Neuronal stem cell (in vitro differentiated cells): ENCODE data around the gene ERI3.

Source experiments
- DNase-seq: peaks from one replicate; pipeline ENCODE4 v3.0.0-alpha.2; 2013; ENCODE audit warnings: low spot score
- H2AFZ ChIP-seq: one replicate; pipeline ENCODE4 v1.6.1; 2013; ENCODE audit warnings: mild to moderate bottlenecking, low read length, inconsistent platforms
- H2AK5ac ChIP-seq: 2 replicates; pipeline ENCODE4 v1.6.1; 2013; ENCODE audit warnings: low read depth, mild to moderate bottlenecking, inconsistent platforms, low read length, moderate library complexity, mixed read lengths
- H2BK120ac ChIP-seq: 2 replicates; pipeline ENCODE4 v1.6.1; 2013; ENCODE audit warnings: low read depth, mild to moderate bottlenecking, inconsistent platforms, low read length, moderate library complexity, mixed read lengths
- H2BK12ac ChIP-seq: one replicate; pipeline ENCODE4 v1.6.1; 2013; ENCODE audit warnings: low read length, inconsistent platforms
- H2BK15ac ChIP-seq: 2 replicates; pipeline ENCODE4 v1.6.1; 2013; ENCODE audit warnings: mild to moderate bottlenecking, low read length, inconsistent platforms, mixed read lengths
- H2BK5ac ChIP-seq: one replicate; pipeline ENCODE4 v1.6.1; 2013; ENCODE audit warnings: inconsistent platforms, mild to moderate bottlenecking, low read length, moderate library complexity
- H3K14ac ChIP-seq: one replicate; pipeline ENCODE4 v1.6.1; 2013; ENCODE audit warnings: low read length, inconsistent platforms
- H3K18ac ChIP-seq: 2 replicates; pipeline ENCODE4 v1.6.1; 2013; ENCODE audit warnings: low read length, inconsistent platforms
- H3K23ac ChIP-seq: 2 replicates; pipeline ENCODE4 v1.6.1; 2013; ENCODE audit warnings: low read depth, mild to moderate bottlenecking, mixed read lengths, low read length, inconsistent platforms; ENCODE audit not compliant: poor library complexity
- H3K27ac ChIP-seq: replicated peaks from 3 replicates; pipeline ENCODE4 v1.5.1; 2013; ENCODE audit warnings: low read length, inconsistent platforms
- H3K27me3 ChIP-seq, 3 experiments: 2 replicates each; pipeline ENCODE4 v1.6.1; 2013; ENCODE audit warnings: low read length in 3 of 3, mild to moderate bottlenecking in 2 of 3, inconsistent platforms in 1 of 3, low read depth in 1 of 3, mixed read lengths in 1 of 3, moderate library complexity in 1 of 3; ENCODE audit not compliant: control insufficient read depth in 3 of 3, insufficient read depth in 3 of 3
- H3K36me3 ChIP-seq, 2 donors: replicated peaks in 1 of 2; 2 replicates each; pipeline ENCODE4 v1.6.1; 2013; ENCODE audit warnings: low read length in 2 of 2; ENCODE audit not compliant: control insufficient read depth in 2 of 2, insufficient read depth in 2 of 2
- H3K4ac ChIP-seq: 2 replicates; pipeline ENCODE4 v1.6.1; 2013; ENCODE audit warnings: inconsistent platforms, mild to moderate bottlenecking, low read length, moderate library complexity
- H3K4me1 ChIP-seq, 2 donors: 1 replicate in 1 of 2; 2 replicates in 1 of 2; pipeline ENCODE4 v1.6.1; 2013; ENCODE audit warnings: low read length in 2 of 2, low read depth in 1 of 2; ENCODE audit not compliant: control insufficient read depth in 2 of 2, insufficient read depth in 1 of 2
- H3K4me2 ChIP-seq: one replicate; pipeline ENCODE4 v1.6.1; 2013; ENCODE audit warnings: mild to moderate bottlenecking, low read length, inconsistent platforms; ENCODE audit not compliant: insufficient read depth, poor library complexity, severe bottlenecking
- H3K4me3 ChIP-seq, 2 donors: 2 replicates each; pipeline ENCODE4 v1.5.1; 2013; ENCODE audit warnings: low read length in 2 of 2, mild to moderate bottlenecking in 2 of 2, inconsistent platforms in 1 of 2, moderate library complexity in 1 of 2
- H3K79me1 ChIP-seq: one replicate; pipeline ENCODE4 v1.6.1; 2013; ENCODE audit warnings: low read depth, mild to moderate bottlenecking, inconsistent platforms, low read length, moderate library complexity
- H3K9ac ChIP-seq: one replicate; pipeline ENCODE4 v1.6.1; 2013; ENCODE audit warnings: mild to moderate bottlenecking, low read depth, low read length, inconsistent platforms; ENCODE audit not compliant: poor library complexity
- H3K9me3 ChIP-seq, 2 donors: replicated peaks in 1 of 2; 2 replicates each; pipeline versions ENCODE3 to v1.6.1; 2013; ENCODE audit warnings: low read length in 2 of 2, mild to moderate bottlenecking in 2 of 2, inconsistent platforms in 1 of 2, low read depth in 1 of 2, mixed read lengths in 1 of 2, moderate library complexity in 1 of 2; ENCODE audit not compliant: control insufficient read depth in 2 of 2, insufficient read depth in 1 of 2
- H4K8ac ChIP-seq: one replicate; pipeline ENCODE4 v1.6.1; 2013; ENCODE audit warnings: low read depth, mild to moderate bottlenecking, inconsistent platforms, low read length, moderate library complexity
- H4K91ac ChIP-seq: one replicate; pipeline ENCODE4 v1.6.1; 2013; ENCODE audit warnings: low read length, low read depth, mild to moderate bottlenecking, inconsistent platforms; ENCODE audit not compliant: poor library complexity
- WGBS, 2 donors: extraction: QIAGEN DNeasy Blood & Tissue Kit; methylation state at CpG; one replicate each; pipeline ENCODE4 v1.1.7; 2013; ENCODE audit warnings: missing lambda C conversion rate in 2 of 2, mixed read lengths in 1 of 2; ENCODE audit not compliant: insufficient read length in 2 of 2, insufficient replicate concordance in 1 of 2; ENCODE audit errors: extremely low coverage in 2 of 2; 5-methylcytosine and 5-hydroxymethylcytosine counted together

Gene ERI3

GRCh38 chr1:44254392-44254910 is 100.6 kb downstream of the ERI3 start:
- no peak for DNase-seq
- Histone ChIP-seq H3K9ac (no peak overlapping the region), H3K27me3 (no peaks in the 10 kb centered on the region), H3K18ac (no peak overlapping the region), H2AFZ (no peak overlapping the region), H3K23ac (no peak overlapping the region), H3K9me3 (no peaks in the 10 kb centered on the region), H3K4me1 (peaks cover 0 to 16% of the 10 kb centered on the region in 2 donors), H3K36me3 (no peaks in the 10 kb centered on the region), H3K4me2 (no peak overlapping the region), H3K14ac (no peak overlapping the region), H2BK12ac (no peak overlapping the region), H3K27ac (no peak overlapping the region), H2BK5ac (no peak overlapping the region), H2BK15ac (no peak overlapping the region), H2AK5ac (no peak overlapping the region), H3K4ac (no peak overlapping the region), H3K4me3 (no peak overlapping the region), H2BK120ac (no peak overlapping the region), H4K8ac (no peak overlapping the region), H3K79me1 (peaks cover 3% of the 10 kb centered on the region), H4K91ac (no peak overlapping the region)
- no CpG with 5 or more reads among the region's 4 CpGs for WGBS, 2 donors

GRCh38 chr1:44251989-44252671 is 102.9 kb downstream of the ERI3 start:
- no peak overlapping the region for H3K4ac ChIP-seq
- no peak overlapping the region for H3K27ac ChIP-seq

GRCh38 chr1:44251486-44251885 is 103.6 kb downstream of the ERI3 start:
- no peak overlapping the region for H3K4me3 ChIP-seq
- no peak overlapping the region for H4K8ac ChIP-seq
- H4K91ac ChIP-seq: no peak overlapping the region
- H3K9me3 ChIP-seq: no peaks in the 10 kb centered on the region
- H2BK5ac ChIP-seq: no peak overlapping the region
- H3K4ac ChIP-seq: no peak overlapping the region
- WGBS, 2 donors: no CpG with 5 or more reads among the region's 1 CpG
- no peak overlapping the region for H3K4me2 ChIP-seq
- no peak overlapping the region for H2BK15ac ChIP-seq
- DNase-seq: no peak
- no peak overlapping the region for H3K18ac ChIP-seq
- no peaks in the 10 kb centered on the region for H3K27me3 ChIP-seq
- peaks cover 0 to 14% of the 10 kb centered on the region in 2 donors for H3K36me3 ChIP-seq
- no peak overlapping the region for H3K23ac ChIP-seq
- H3K79me1 ChIP-seq: peaks cover 5% of the 10 kb centered on the region
- no peak overlapping the region for H2AFZ ChIP-seq
- no peak overlapping the region for H3K27ac ChIP-seq
- H3K4me1 ChIP-seq: peaks cover 0 to 5% of the 10 kb centered on the region in 2 donors
- no peak overlapping the region for H2BK12ac ChIP-seq
- no peak overlapping the region for H2AK5ac ChIP-seq
- no peak overlapping the region for H3K9ac ChIP-seq
- no peak overlapping the region for H2BK120ac ChIP-seq
- no peak overlapping the region for H3K14ac ChIP-seq

More at GRCh38 chr1:44251989-44252671, 102.9 kb downstream of the ERI3 start:
- Histone ChIP-seq H3K4me1 (peaks cover 0 to 10% of the 10 kb centered on the region in 2 donors), H3K9ac (no peak overlapping the region), H4K91ac (no peak overlapping the region), H3K18ac (peak overlapping the region; percentile 11), H3K4me3 (no peak overlapping the region), H2BK15ac (no peak overlapping the region), H2BK12ac (no peak overlapping the region), H2AK5ac (no peak overlapping the region), H3K79me1 (peaks cover 5% of the 10 kb centered on the region), H3K36me3 (peaks cover 0 to 9% of the 10 kb centered on the region in 2 donors), H3K23ac (peak overlapping the region; percentile 71), H3K27me3 (no peaks in the 10 kb centered on the region), H3K9me3 (no peaks in the 10 kb centered on the region), H2BK120ac (no peak overlapping the region), H2AFZ (no peak overlapping the region), H3K4me2 (no peak overlapping the region), H2BK5ac (no peak overlapping the region), H3K14ac (peak overlapping the region; percentile 58), H4K8ac (no peak overlapping the region)
- DNase-seq: no peak
- no CpG with 5 or more reads among the region's 23 CpGs for WGBS, 2 donors

GRCh38 chr1:44250068-44250781 is 104.8 kb downstream of the ERI3 start:
- no peak overlapping the region for H4K91ac ChIP-seq
- no peak overlapping the region for H2BK120ac ChIP-seq
- H3K27ac ChIP-seq: no peak overlapping the region
- H3K27me3 ChIP-seq: no peaks in the 10 kb centered on the region
- H2BK12ac ChIP-seq: no peak overlapping the region
- no peak overlapping the region for H2AFZ ChIP-seq
- H3K23ac ChIP-seq: no peak overlapping the region
- H3K4ac ChIP-seq: no peak overlapping the region
- H3K14ac ChIP-seq: no peak overlapping the region
- peaks cover 5% of the 10 kb centered on the region for H3K79me1 ChIP-seq
- no peak overlapping the region for H3K18ac ChIP-seq
- no peak overlapping the region for H2BK5ac ChIP-seq
- H3K36me3 ChIP-seq: peaks cover 0 to 14% of the 10 kb centered on the region in 2 donors
- H2BK15ac ChIP-seq: no peak overlapping the region
- H3K4me3 ChIP-seq: no peak overlapping the region
- WGBS, 2 donors: no CpG with 5 or more reads among the region's 33 CpGs
- H3K9ac ChIP-seq: no peak overlapping the region
- no peak for DNase-seq
- H3K9me3 ChIP-seq: no peaks in the 10 kb centered on the region
- no peak overlapping the region for H2AK5ac ChIP-seq
- peaks cover 0 to 9% of the 10 kb centered on the region in 2 donors for H3K4me1 ChIP-seq
- no peak overlapping the region for H3K4me2 ChIP-seq
- H4K8ac ChIP-seq: no peak overlapping the region
